Mesodermal cell (in vitro differentiated cells): ENCODE data around the gene MDFIC.

ENCODE experiments used
- H3K27ac ChIP-seq: 2 replicates; pipeline ENCODE4 v1.7.0; 2013; ENCODE audit warnings: mild to moderate bottlenecking, low read depth, low read length, moderate library complexity; ENCODE audit not compliant: severe bottlenecking
- H3K36me3 ChIP-seq: 2 replicates; pipeline ENCODE4 v1.7.1; 2013; ENCODE audit warnings: mild to moderate bottlenecking, low read length, moderate library complexity; ENCODE audit not compliant: control insufficient read depth, insufficient read depth
- H3K4me1 ChIP-seq: one replicate; pipeline ENCODE4 v1.7.1; 2013; ENCODE audit warnings: mild to moderate bottlenecking, low read length; ENCODE audit not compliant: insufficient read depth, control insufficient read depth, poor library complexity, severe bottlenecking
- H3K4me3 ChIP-seq: 2 replicates; pipeline ENCODE4 v1.7.0; 2013; ENCODE audit warnings: low read length, control low read depth, mild to moderate bottlenecking; ENCODE audit not compliant: insufficient read depth, poor library complexity, severe bottlenecking; ENCODE audit errors: extremely low read depth
- H3K9me3 ChIP-seq: 2 replicates; pipeline ENCODE4 v1.7.1; 2013; ENCODE audit warnings: mild to moderate bottlenecking, low read length, moderate library complexity; ENCODE audit not compliant: control insufficient read depth
- WGBS, 2 experiments: methylation state at CpG; one replicate each; pipeline ENCODE4 v1.1.5; 2013; ENCODE audit warnings: missing lambda C conversion rate in 2 of 2; ENCODE audit not compliant: insufficient coverage in 2 of 2; 5-methylcytosine and 5-hydroxymethylcytosine counted together

Gene MDFIC

DNA sequence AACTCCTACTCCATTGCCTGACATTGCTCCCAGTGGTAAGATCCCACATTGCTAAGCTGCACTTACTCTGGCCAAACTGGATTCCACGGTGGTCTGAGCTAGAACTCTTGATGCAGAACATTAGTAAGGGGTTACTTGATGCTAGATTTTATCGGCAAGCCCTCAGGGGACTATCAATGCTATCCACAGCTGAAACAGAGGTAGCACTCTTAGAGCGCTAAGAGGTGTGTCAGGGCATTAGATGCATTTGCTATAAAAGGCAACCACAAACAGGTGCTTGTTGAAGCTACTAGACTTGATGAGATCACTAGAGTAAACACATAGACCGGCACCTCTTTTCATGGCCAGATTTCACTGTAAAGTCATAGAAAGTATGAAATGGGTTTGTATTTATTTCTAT is 116.3 kb downstream of the MDFIC start:
- Histone ChIP-seq H3K36me3 (no peaks in the 10 kb centered on the region), H3K4me3 (no peak overlapping the region), H3K4me1 (no peaks in the 10 kb centered on the region), H3K27ac (no peak overlapping the region), H3K9me3 (no peaks in the 10 kb centered on the region)
- 93 to 94% methylated on average over 3 of the region's 4 CpGs for WGBS, 2 experiments

DNA sequence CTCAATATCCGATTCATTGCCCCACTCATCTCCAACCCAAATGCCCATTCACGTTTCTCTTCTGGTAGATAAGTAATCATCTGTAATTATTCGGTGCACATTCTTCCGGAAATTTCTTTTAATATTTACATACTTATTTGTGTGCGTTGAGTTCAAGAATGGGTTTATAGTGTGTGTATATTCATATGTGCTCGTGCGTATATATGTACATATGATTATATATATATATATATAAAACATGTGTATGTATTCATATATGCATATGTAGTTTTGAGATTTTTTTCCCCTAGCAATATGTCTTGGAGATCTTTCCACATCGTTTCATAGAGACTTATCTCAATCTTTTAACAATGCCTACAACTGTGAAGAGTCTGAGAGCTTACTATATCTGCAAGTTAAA is 118.2 kb downstream of the MDFIC start:
- no peaks in the 10 kb centered on the region for H3K36me3 ChIP-seq
- no peak overlapping the region for H3K27ac ChIP-seq
- H3K4me3 ChIP-seq = no peak overlapping the region
- WGBS, 2 experiments = 100% methylated on average over 1 to 2 of the region's 8 CpGs
- no peaks in the 10 kb centered on the region for H3K9me3 ChIP-seq
- H3K4me1 ChIP-seq = no peaks in the 10 kb centered on the region

DNA sequence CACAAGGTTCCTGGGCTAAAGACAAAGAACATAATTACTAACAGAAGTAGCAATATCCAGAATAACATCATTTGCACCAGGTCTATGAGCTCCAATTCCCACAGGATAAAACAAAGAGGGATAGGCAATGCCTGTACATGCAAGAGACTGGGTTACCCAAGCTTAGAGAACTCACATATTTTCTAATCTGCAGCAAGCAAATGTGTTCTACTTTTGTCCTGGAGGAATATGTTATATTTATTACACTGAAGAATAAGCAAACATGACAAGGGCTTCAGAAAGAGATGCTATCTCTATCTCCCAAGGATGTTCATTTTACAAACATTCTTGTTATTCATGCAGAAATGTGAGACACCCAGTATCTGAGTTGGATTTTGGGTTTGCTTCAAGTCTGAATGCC is 118.6 kb downstream of the MDFIC start:
- Histone ChIP-seq H3K36me3 (no peaks in the 10 kb centered on the region), H3K9me3 (no peaks in the 10 kb centered on the region), H3K4me3 (no peak overlapping the region), H3K4me1 (no peaks in the 10 kb centered on the region), H3K27ac (no peak overlapping the region)

DNA sequence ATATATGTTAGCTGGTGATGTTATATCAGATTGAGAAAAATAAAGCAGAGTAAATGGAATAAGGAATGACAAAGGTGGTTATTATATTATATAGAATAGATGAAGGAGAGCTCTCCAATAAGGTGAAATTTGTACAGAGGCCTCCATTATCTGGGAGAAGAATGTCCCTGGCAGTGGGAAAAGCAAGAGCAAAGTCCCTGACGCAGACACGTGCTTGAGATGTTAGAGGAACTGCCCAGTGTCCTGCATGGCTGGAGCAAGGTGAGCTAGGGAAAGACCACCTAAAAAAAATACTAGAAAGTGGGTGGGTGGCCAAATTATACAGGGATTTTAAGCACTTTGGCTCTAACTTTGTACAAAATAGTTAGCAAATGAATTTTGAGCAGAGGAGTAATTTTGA is 120.7 kb downstream of the MDFIC start:
- Histone ChIP-seq H3K4me1 (no peaks in the 10 kb centered on the region), H3K36me3 (no peaks in the 10 kb centered on the region), H3K27ac (no peak overlapping the region), H3K9me3 (no peaks in the 10 kb centered on the region), H3K4me3 (no peak overlapping the region)
- 67% methylated on average over 2 of the region's 2 CpGs; no CpG with 5 or more reads in 1 of the 2 experiments for WGBS, 2 experiments

DNA sequence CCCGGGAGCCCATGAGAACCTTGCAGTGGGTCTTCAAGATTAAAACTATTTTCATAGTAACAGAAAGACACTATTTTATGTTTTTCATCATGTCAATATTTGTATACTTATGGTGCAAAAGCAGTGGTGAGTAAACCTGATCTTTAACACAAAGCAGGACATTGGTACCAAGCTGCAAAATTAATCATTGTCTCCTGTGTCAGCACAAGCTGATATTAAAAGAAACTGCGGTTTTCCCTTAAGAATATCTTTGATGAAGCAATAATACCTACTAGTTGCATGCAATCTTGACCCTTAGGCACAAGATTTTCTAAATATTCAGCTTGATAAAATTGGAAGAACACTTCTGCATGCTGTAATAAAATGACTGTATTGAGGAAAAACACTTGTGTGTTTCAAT is 121.7 kb downstream of the MDFIC start:
- Histone ChIP-seq H3K36me3 (no peaks in the 10 kb centered on the region), H3K4me1 (no peaks in the 10 kb centered on the region), H3K4me3 (no peak overlapping the region), H3K27ac (no peak overlapping the region), H3K9me3 (no peaks in the 10 kb centered on the region)
- WGBS, 2 experiments = 80 to 83% methylated on average over 1 of the region's 2 CpGs

DNA sequence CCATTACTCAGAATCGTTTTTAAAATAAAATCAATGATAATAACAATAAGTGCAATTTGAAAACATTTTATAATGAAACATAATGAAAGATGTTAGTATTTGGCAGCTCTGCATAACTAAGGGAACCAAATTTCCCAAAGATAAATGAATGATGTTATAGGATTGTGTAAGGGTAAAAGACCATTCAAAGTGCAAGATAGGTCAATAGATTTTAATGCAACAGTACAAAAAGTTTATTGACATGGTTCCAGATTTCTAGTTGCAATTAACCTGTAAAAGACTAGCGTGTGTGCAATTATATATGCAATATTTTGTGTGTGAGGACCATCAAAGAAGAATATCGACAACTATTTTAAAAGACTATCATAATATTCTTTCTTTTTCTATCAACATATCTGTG is 122.3 kb downstream of the MDFIC start:
- no CpG with 5 or more reads among the region's 3 CpGs for WGBS, 2 experiments
- H3K4me1 ChIP-seq = no peaks in the 10 kb centered on the region
- H3K4me3 ChIP-seq = no peak overlapping the region
- no peak overlapping the region for H3K27ac ChIP-seq
- H3K9me3 ChIP-seq = no peaks in the 10 kb centered on the region
- no peaks in the 10 kb centered on the region for H3K36me3 ChIP-seq

DNA sequence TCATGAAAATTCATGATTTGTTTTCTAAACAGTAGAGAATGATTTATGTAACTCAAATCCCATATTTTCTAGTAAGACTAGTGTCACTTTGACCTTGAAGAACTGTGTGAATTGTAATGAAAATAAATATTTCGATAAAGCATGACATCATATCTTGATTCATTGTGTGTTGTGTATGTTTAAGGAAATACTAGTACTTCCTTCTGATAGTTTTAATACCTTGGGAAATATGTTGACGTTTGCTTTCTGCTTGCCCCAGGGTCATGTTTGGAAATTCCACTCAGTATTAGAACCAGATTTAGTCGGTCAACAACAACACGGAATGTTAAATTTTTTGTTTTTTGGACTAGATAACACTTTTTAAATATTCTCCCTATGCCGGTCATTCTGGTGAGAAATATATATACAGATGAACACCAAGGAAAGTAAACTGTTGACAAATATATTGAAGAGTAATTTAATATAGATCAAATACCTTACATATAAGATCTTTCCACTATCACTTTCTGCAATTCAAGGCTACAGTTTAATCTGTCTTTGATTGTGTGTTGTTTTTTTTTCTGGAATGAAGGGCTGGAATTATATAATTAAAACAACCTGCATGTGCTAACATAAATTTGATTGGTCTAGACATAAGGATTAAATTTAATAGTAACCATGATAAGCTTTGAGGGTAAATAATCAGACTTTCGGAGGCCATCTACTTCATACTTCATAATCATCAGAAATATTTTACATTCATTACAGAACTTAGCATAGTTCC is 126.2 kb downstream of the MDFIC start:
- H3K36me3 ChIP-seq = no peaks in the 10 kb centered on the region
- H3K9me3 ChIP-seq = no peaks in the 10 kb centered on the region
- no CpG with 5 or more reads among the region's 6 CpGs for WGBS, 2 experiments
- no peak overlapping the region for H3K4me3 ChIP-seq
- H3K4me1 ChIP-seq = no peaks in the 10 kb centered on the region
- no peak overlapping the region for H3K27ac ChIP-seq

DNA sequence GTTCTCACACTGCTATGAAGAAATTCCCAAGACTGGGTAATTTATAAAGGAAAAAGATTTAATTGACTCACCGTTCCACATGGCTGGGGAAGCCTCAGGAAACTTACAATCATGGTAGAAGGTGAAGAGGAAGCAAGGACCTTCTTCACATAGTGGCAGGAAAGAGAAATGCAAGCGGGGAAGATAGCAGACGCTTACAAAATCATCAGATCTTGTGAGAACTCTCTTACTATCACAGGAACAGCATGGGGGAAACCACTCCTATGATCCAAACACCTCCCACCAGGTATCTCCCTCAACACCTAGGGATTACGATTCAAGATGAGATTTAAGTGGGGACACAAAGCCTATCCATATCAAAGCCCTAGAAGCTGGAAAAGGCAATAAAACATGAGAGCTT is 130.8 kb downstream of the MDFIC start:
- H3K36me3 ChIP-seq = no peaks in the 10 kb centered on the region
- no peaks in the 10 kb centered on the region for H3K4me1 ChIP-seq
- no peak overlapping the region for H3K27ac ChIP-seq
- WGBS, 2 experiments = 80 to 86% methylated on average over 1 of the region's 4 CpGs
- no peak overlapping the region for H3K4me3 ChIP-seq
- H3K9me3 ChIP-seq = no peaks in the 10 kb centered on the region

DNA sequence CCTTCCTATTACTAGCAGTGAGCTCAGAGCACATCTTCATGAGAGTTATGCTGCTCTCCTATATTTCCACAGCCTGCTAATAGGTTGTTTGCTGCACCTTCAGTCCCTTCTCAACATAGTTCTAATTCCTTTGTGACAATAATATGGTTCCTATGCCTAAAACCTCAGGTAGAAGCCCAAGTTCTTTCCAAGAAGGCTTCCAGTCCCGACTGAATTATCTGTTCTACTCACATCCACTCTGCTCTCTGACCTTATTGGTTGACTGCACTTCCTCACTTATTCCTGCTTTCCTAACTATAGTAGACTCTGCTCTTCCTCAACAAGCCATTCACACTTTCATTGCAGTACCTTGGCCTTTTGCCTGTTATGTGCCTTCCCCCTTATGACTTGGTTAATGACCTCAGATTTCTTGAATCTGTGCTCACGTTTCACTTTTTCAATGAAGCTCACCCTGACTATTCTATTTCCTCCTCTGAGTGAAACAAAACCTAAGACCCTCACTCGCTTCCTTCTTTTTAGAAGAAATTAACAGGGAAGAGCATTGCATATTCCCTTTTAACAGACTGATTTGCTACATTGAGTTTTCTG is 132.7 kb downstream of the MDFIC start:
- Histone ChIP-seq H3K36me3 (no peaks in the 10 kb centered on the region), H3K4me3 (no peak overlapping the region), H3K9me3 (no peaks in the 10 kb centered on the region), H3K27ac (no peak overlapping the region), H3K4me1 (no peaks in the 10 kb centered on the region)
- WGBS, 2 experiments = 79 to 85% methylated on average over 2 to 3 of the region's 3 CpGs

DNA sequence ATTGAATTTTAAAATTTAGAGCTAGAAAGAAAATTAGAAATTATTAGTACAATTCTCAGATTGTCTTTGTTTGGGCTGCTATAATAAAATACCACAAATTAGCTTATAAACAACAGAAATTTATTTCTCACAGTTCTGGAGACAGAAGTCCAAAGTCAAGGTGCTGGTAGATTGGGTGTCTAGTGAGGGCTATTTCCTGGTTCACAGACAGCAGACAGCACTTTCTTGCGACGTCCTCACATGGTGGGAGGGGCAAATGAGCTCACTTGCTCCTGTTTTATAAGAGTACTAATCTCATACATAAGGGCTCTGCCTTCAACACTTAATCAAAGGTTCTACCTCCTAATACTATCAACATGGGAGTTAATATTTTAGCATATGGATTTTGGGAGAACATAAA is 134.1 kb downstream of the MDFIC start:
- 100% methylated on average over 2 of the region's 2 CpGs; no CpG with 5 or more reads in 1 of the 2 experiments for WGBS, 2 experiments
- Histone ChIP-seq H3K4me1 (no peaks in the 10 kb centered on the region), H3K9me3 (no peaks in the 10 kb centered on the region), H3K36me3 (no peaks in the 10 kb centered on the region), H3K27ac (no peak overlapping the region), H3K4me3 (no peak overlapping the region)

DNA sequence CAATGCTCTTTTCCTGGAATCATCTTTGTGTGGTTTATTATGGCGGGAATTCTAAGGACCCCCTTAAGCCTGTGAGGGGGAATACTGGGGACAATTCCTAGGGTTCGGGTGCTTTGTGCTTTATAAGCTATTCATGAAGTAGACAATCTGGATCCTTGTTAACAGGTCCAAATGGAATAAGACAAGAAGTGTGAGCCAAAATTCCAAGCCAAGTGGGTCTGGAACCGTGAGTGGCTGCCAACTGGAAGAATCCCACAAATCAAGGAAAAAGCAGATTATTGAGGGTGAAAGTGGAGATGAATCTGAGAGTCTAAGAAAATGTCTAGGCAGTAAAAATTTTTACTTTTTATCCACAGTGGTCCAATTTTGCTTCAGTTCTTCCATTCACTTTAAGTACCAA is 136.8 kb downstream of the MDFIC start:
- no peak overlapping the region for H3K27ac ChIP-seq
- 82 to 96% methylated on average over 2 to 3 of the region's 3 CpGs for WGBS, 2 experiments
- H3K4me1 ChIP-seq = no peaks in the 10 kb centered on the region
- H3K4me3 ChIP-seq = no peak overlapping the region
- no peaks in the 10 kb centered on the region for H3K36me3 ChIP-seq
- no peaks in the 10 kb centered on the region for H3K9me3 ChIP-seq
